ENCODE measurements around the gene BNC2. TPM values are rescaled to one million over a fixed set of nuclear protein-coding genes. Genes with fewer than 3 reads are reported as not detected.

The BNC2 gene
- total and polyA plus RNA-seq, 2 experiments from 2014 or later: 19.3 to 20.7 TPM

DNA sequence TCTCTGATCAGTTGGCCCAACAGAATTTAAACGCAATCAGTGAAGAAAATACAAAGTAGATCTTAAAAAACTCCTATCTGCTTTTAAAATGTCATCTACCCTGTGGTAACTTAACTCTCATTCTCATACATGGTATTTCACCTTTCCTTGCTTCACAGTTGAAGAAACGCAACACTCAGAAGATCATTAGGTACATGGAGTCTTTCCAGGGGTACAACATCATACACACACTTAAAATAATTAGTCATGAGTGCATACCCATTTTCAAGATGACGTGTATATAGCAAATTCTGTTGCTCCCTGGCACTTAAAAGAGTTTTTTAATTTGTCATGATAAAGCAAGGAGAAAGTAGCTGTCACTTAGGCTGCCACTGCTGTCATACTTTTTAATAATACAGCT is 259.9 kb downstream of the BNC2 start:
- TF ChIP-seq CTCF (IDR thresholded peaks at IDR 0.05; ENCODE audit: poor library complexity) (no peak), EZH2 (IDR thresholded peaks at IDR 0.05; ENCODE audit: borderline replicate concordance) (no peak), EZH2phosphoT487 (IDR thresholded peaks at IDR 0.05; ENCODE audit: low read depth, severe bottlenecking, unreplicated experiment) (no peak)
- Histone ChIP-seq H3K4me3 (no peak overlapping the region), H3K36me3 (replicated peaks; ENCODE audit: insufficient read depth, low read depth) (no peaks in the 10 kb centered on the region), H3K9me3 (ENCODE audit: low read depth) (no peaks in the 10 kb centered on the region), H3K9me2 (replicated peaks; ENCODE audit: insufficient read depth) (no peaks in the 10 kb centered on the region), H3K4me2 (no peak overlapping the region), H2AFZ (no peak overlapping the region), H3K27ac (no peak overlapping the region), H3K4me1 (ENCODE audit: insufficient read depth) (peaks cover 4% of the 10 kb centered on the region), H3K79me2 (peaks cover 20% of the 10 kb centered on the region), H4K20me1 (ENCODE audit: insufficient read depth, poor library complexity, severe bottlenecking) (no peaks in the 10 kb centered on the region), H3K27me3 (no peaks in the 10 kb centered on the region)
- DNase-seq (ENCODE audit: low spot score): no peak
- 62% methylated on average over 3 of the region's 3 CpGs for WGBS (ENCODE audit: low lambda C conversion rate, missing lambda C conversion rate)

DNA sequence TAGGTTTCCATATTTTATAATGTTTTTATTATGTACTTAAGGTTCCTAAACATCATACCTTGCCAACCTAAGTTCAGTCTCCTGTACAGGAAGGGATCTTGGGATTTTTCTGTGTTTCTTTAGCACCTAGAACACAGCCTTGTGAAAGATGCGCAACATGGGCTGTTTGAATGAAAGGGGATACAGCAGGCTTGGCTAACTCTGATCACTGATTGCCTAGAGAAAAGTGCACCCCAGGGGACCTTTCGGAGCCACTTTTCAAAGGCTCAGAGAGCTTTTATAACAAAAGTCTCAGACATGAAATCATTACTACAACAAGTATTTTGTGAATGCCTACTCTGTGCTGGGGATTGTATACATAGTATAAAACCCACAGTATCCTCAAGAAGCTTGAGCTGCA is 261.6 kb downstream of the BNC2 start:
- Histone ChIP-seq H2AFZ (no peak overlapping the region), H3K79me2 (peaks cover 19% of the 10 kb centered on the region), H3K27ac (no peak overlapping the region), H3K4me3 (no peak overlapping the region), H4K20me1 (ENCODE audit: insufficient read depth, poor library complexity, severe bottlenecking) (no peaks in the 10 kb centered on the region), H3K27me3 (no peaks in the 10 kb centered on the region), H3K36me3 (replicated peaks; ENCODE audit: insufficient read depth, low read depth) (no peaks in the 10 kb centered on the region), H3K9me3 (ENCODE audit: low read depth) (no peaks in the 10 kb centered on the region), H3K4me2 (no peak overlapping the region), H3K4me1 (ENCODE audit: insufficient read depth) (peaks cover 4% of the 10 kb centered on the region), H3K9me2 (replicated peaks; ENCODE audit: insufficient read depth) (no peaks in the 10 kb centered on the region)
- no peak for TF ChIP-seq EZH2 (IDR thresholded peaks at IDR 0.05; ENCODE audit: borderline replicate concordance)
- no peak for TF ChIP-seq CTCF (IDR thresholded peaks at IDR 0.05; ENCODE audit: poor library complexity)
- TF ChIP-seq EZH2phosphoT487 (IDR thresholded peaks at IDR 0.05; ENCODE audit: low read depth, severe bottlenecking, unreplicated experiment): no peak
- 93% methylated on average over 2 of the region's 2 CpGs for WGBS (ENCODE audit: low lambda C conversion rate, missing lambda C conversion rate)
- no peak for DNase-seq (ENCODE audit: low spot score)

GRCh38 chr9:16602494-16602893 is 268.0 kb downstream of the BNC2 start:
- H2AFZ ChIP-seq: no peak overlapping the region
- no peaks in the 10 kb centered on the region for H3K36me3 ChIP-seq (replicated peaks; ENCODE audit: insufficient read depth, low read depth)
- no peak overlapping the region for H3K4me2 ChIP-seq
- no peaks in the 10 kb centered on the region for H3K27me3 ChIP-seq
- H3K9me2 ChIP-seq (replicated peaks; ENCODE audit: insufficient read depth): no peaks in the 10 kb centered on the region
- TF ChIP-seq CTCF (IDR thresholded peaks at IDR 0.05; ENCODE audit: poor library complexity) (no peak), EZH2phosphoT487 (IDR thresholded peaks at IDR 0.05; ENCODE audit: low read depth, severe bottlenecking, unreplicated experiment) (no peak), EZH2 (IDR thresholded peaks at IDR 0.05; ENCODE audit: borderline replicate concordance) (no peak)
- H3K4me3 ChIP-seq: no peak overlapping the region
- no peaks in the 10 kb centered on the region for H3K9me3 ChIP-seq (ENCODE audit: low read depth)
- peaks cover 2% of the 10 kb centered on the region for H3K79me2 ChIP-seq
- H4K20me1 ChIP-seq (ENCODE audit: insufficient read depth, poor library complexity, severe bottlenecking): no peaks in the 10 kb centered on the region
- 97% methylated on average over 2 of the region's 2 CpGs for WGBS (ENCODE audit: low lambda C conversion rate, missing lambda C conversion rate)
- H3K27ac ChIP-seq: no peak overlapping the region
- H3K4me1 ChIP-seq (ENCODE audit: insufficient read depth): no peaks in the 10 kb centered on the region
- no peak for DNase-seq (ENCODE audit: low spot score)

DNA sequence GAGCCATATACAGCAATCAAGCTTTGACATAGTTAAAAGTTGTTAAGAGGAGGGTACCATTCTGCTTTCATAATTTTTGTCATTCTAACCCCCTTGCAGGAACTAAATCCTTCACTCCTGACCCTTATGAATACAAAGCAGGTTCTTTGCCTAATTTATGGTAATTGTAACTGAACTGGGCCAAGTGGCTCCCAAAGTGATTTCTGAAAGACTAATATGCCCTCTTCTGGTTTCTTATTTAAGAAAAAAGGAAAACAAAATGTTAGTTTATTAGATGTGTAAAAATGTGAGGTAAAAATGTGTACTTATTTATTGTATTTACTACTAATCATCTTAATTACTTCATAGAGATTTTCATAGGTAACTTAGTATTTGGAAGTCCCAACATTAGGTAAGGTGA is 268.5 kb downstream of the BNC2 start:
- H2AFZ ChIP-seq: no peak overlapping the region
- H4K20me1 ChIP-seq (ENCODE audit: insufficient read depth, poor library complexity, severe bottlenecking): no peaks in the 10 kb centered on the region
- no peak overlapping the region for H3K4me3 ChIP-seq
- H3K9me3 ChIP-seq (ENCODE audit: low read depth): no peaks in the 10 kb centered on the region
- no peak overlapping the region for H3K4me2 ChIP-seq
- H3K27ac ChIP-seq: no peak overlapping the region
- no peak for DNase-seq (ENCODE audit: low spot score)
- H3K36me3 ChIP-seq (replicated peaks; ENCODE audit: insufficient read depth, low read depth): no peaks in the 10 kb centered on the region
- no peaks in the 10 kb centered on the region for H3K4me1 ChIP-seq (ENCODE audit: insufficient read depth)
- peaks cover 2% of the 10 kb centered on the region for H3K79me2 ChIP-seq
- no peaks in the 10 kb centered on the region for H3K27me3 ChIP-seq
- H3K9me2 ChIP-seq (replicated peaks; ENCODE audit: insufficient read depth): no peaks in the 10 kb centered on the region
- TF ChIP-seq EZH2 (IDR thresholded peaks at IDR 0.05; ENCODE audit: borderline replicate concordance) (no peak), EZH2phosphoT487 (IDR thresholded peaks at IDR 0.05; ENCODE audit: low read depth, severe bottlenecking, unreplicated experiment) (no peak), CTCF (IDR thresholded peaks at IDR 0.05; ENCODE audit: poor library complexity) (no peak)
